ENCODE measurements around the gene RCC2. TPM values are rescaled to one million over a fixed set of nuclear protein-coding genes. Genes with fewer than 3 reads are reported as not detected.

RCC2 gene
- total RNA-seq, 1 donor from 2014 or later, result 65.8 TPM

GRCh38 chr1:17363351-17363750, 76.1 kb downstream of the RCC2 start:
- no peak for DNase-seq
- intact Hi-C loops (cut with DNase I), result no loop called here
- Histone ChIP-seq H3K36me3 (no peaks in the 10 kb centered on the region), H3K4me3 (no peak overlapping the region), H3K9me3 (no peaks in the 10 kb centered on the region), H3K4me1 (no peaks in the 10 kb centered on the region), H3K27ac (no peak overlapping the region), H3K27me3 (ENCODE audit: low read depth) (peaks cover 28% of the 10 kb centered on the region)
- TF ChIP-seq, protein P1, sequence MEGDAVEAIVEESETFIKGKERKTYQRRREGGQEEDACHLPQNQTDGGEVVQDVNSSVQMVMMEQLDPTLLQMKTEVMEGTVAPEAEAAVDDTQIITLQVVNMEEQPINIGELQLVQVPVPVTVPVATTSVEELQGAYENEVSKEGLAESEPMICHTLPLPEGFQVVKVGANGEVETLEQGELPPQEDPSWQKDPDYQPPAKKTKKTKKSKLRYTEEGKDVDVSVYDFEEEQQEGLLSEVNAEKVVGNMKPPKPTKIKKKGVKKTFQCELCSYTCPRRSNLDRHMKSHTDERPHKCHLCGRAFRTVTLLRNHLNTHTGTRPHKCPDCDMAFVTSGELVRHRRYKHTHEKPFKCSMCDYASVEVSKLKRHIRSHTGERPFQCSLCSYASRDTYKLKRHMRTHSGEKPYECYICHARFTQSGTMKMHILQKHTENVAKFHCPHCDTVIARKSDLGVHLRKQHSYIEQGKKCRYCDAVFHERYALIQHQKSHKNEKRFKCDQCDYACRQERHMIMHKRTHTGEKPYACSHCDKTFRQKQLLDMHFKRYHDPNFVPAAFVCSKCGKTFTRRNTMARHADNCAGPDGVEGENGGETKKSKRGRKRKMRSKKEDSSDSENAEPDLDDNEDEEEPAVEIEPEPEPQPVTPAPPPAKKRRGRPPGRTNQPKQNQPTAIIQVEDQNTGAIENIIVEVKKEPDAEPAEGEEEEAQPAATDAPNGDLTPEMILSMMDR (IDR thresholded peaks at IDR 0.05), result no peak
- no peak for ATAC-seq

DNA sequence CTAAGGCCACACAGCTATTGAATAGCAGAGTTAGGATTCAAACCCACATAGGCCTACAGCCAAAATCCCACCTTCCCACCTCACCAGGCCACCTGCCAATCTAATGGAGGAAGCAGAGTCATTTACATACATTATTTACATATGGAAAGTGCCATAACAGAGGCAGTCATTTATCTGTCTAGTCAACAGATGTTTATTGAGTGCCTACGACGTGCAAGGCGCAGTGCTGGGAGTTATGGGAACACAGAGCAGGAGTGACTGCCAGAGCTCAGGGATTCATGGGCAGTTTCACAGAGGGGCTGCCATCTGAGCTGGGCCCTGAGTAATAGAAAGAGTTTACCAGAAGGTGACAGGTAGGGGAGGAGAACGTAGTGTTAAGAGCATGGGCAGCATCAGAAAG, 77.8 kb downstream of the RCC2 start:
- peaks cover 27% of the 10 kb centered on the region for H3K27me3 ChIP-seq (ENCODE audit: low read depth)
- ATAC-seq, result no peak
- intact Hi-C loops (cut with DNase I), result no loop called here
- TF ChIP-seq, protein P1 (IDR thresholded peaks at IDR 0.05), result no peak
- H3K4me3 ChIP-seq, result no peak overlapping the region
- no peak overlapping the region for H3K27ac ChIP-seq
- DNase-seq, result no peak
- H3K9me3 ChIP-seq, result no peaks in the 10 kb centered on the region
- no peaks in the 10 kb centered on the region for H3K4me1 ChIP-seq
- H3K36me3 ChIP-seq, result no peaks in the 10 kb centered on the region

GRCh38 chr1:17360272-17360956, 79.1 kb downstream of the RCC2 start:
- Histone ChIP-seq H3K36me3 (no peaks in the 10 kb centered on the region), H3K27me3 (ENCODE audit: low read depth) (peaks cover 23% of the 10 kb centered on the region), H3K4me1 (no peaks in the 10 kb centered on the region), H3K27ac (no peak overlapping the region), H3K9me3 (no peaks in the 10 kb centered on the region), H3K4me3 (no peak overlapping the region)
- intact Hi-C loops (cut with DNase I), result no loop called here
- DNase-seq (no peak), ATAC-seq (no peak)
- TF ChIP-seq, protein P1 (IDR thresholded peaks at IDR 0.05), result no peak

DNA sequence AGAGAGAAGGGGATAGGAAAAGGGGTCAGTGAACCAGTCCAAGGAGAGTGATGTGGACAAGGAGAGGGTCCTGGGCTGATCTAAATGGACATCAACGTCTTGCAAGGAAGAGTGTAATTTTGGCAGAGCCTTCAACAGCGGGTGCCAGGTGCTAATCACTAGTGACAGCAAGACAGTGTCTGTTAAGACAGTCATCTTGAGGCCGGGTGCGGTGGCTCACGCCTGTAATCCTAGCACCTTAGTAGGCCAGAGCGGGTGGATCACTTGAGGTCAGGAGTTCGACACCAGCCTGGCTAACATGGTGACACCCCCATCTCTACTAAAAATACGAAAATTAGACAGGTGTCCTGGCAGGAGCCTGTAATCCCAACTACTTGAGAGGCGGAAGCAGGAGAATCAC, 79.7 kb downstream of the RCC2 start:
- Histone ChIP-seq H3K27ac (no peak overlapping the region), H3K27me3 (ENCODE audit: low read depth) (peaks cover 23% of the 10 kb centered on the region), H3K4me1 (no peaks in the 10 kb centered on the region), H3K9me3 (no peaks in the 10 kb centered on the region), H3K36me3 (no peaks in the 10 kb centered on the region), H3K4me3 (no peak overlapping the region)
- intact Hi-C loops (cut with DNase I), result no loop called here
- TF ChIP-seq, protein P1 (IDR thresholded peaks at IDR 0.05), result no peak
- no peak for DNase-seq
- no peak for ATAC-seq

DNA sequence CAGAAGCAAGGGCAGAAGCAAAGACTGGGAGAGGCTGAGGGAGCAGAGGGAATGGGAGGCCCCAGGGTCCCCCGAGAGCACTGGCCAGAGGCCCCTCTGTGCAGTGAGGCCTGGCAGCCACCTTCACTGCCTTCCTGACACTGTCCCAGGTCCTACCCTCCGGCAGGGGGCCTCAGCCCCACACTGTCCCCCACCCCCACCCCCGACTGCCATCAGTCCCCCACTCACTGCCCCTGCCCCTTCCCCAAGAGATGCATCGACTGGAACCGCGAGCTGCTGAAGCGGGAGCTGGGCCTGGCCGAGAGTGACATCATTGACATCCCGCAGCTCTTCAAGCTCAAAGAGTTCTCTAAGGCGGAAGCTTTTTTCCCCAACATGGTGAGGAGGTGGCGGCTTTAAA, 80.4 kb downstream of the RCC2 start:
- ATAC-seq, result no peak
- DNase-seq, result no peak
- TF ChIP-seq, protein P1 (IDR thresholded peaks at IDR 0.05), result no peak
- Histone ChIP-seq H3K9me3 (no peaks in the 10 kb centered on the region), H3K36me3 (no peaks in the 10 kb centered on the region), H3K4me1 (no peaks in the 10 kb centered on the region), H3K27ac (no peak overlapping the region), H3K27me3 (ENCODE audit: low read depth) (peaks cover 27% of the 10 kb centered on the region), H3K4me3 (no peak overlapping the region)
- intact Hi-C loops (cut with DNase I), result no loop called here

Data from lower lobe of right lung (tissue), 2 donors.